HCT116 (cell line): Measurements from ENCODE around the gene DHX57. TPM values are rescaled to one million over a fixed set of nuclear protein-coding genes. Genes with fewer than 3 reads are reported as not detected.

Source experiments
- ATAC-seq: fragments of 200-7000 bp; cut with Tn5 transposase; 2 replicates; pipeline ENCODE4 v1.9.1; 2020; ENCODE audit warnings: mild to moderate bottlenecking, moderate library complexity
- BruUV-seq: library from RNA; stranded (reverse); fragments of 400-500 nt; replicated peaks from 2 replicates; lab custom pipeline; 2021; lab: Mats Ljungman, UMichigan
- CTCF ChIA-PET: fragments of 300-600 bp; sonication (Branson Sonifier 250); formaldehyde crosslinking; loops from one replicate; lab custom pipeline; 2021; ENCODE audit warnings: antibody characterized with exemption; lab: Charles Lee
- POLR2A ChIA-PET: fragments of 300-600, 350-600 bp; sonication (Branson Sonifier 250); formaldehyde crosslinking; loops from one replicate; lab custom pipeline; 2021; ENCODE audit warnings: antibody characterized with exemption; lab: Charles Lee
- RAD21 ChIA-PET, 2 experiments: fragments of 300-600 bp; sonication (Branson Sonifier 250); formaldehyde crosslinking; loops; one replicate each; lab custom pipeline; 2023; ENCODE audit warnings: low total read pairs in 2 of 2; ENCODE audit not compliant: uncharacterized antibody in 2 of 2, unreplicated experiment in 2 of 2, low non-redundant PET in 1 of 2; lab: Charles Lee
- DNase-seq: peaks from one replicate; pipeline ENCODE4 v3.0.0-alpha.2; 2010; ENCODE audit warnings: low read depth, low spot score
- H2AFZ ChIP-seq: fragments of 200-600 bp; shearing (Covaris generic), sonication (generic); 2 replicates; pipeline ENCODE4 v1.6.1; 2017; ENCODE audit warnings: low read depth, mixed run types, mixed read lengths, antibody characterized with exemption, low read length; ENCODE audit not compliant: poor library complexity, severe bottlenecking
- H3K27ac ChIP-seq: 2 replicates; pipeline ENCODE4 v1.5.1; 2012; ENCODE audit warnings: low read depth, low read length
- H3K27me3 ChIP-seq: fragments of 200-600 bp; sonication (generic); 2 replicates; pipeline ENCODE4 v1.6.1; 2016; ENCODE audit warnings: mixed run types, low read length, mixed read lengths; ENCODE audit not compliant: insufficient read depth
- H3K36me3 ChIP-seq, 2 experiments: fragments of 200-500 bp in 1 of 2; fragments of 200-600 bp in 1 of 2; sonication (Bioruptor generic) in 1 of 2; sonication (generic) in 1 of 2; 2 replicates each; pipeline versions ENCODE4 v1.5.1 to v1.6.1; 2014 to 2016; ENCODE audit warnings: low read length in 2 of 2, inconsistent platforms in 1 of 2, mixed read lengths in 1 of 2, mixed run types in 1 of 2; ENCODE audit not compliant: insufficient read depth in 2 of 2, control insufficient read depth in 1 of 2
- H3K4me1 ChIP-seq, 2 experiments: fragments of 200-600 bp in 1 of 2; sonication (generic) in 1 of 2; 2 replicates each; pipeline versions ENCODE4 v1.5.1 to v1.6.1; 2012 to 2017; ENCODE audit warnings: low read length in 2 of 2, inconsistent platforms in 1 of 2, mild to moderate bottlenecking in 1 of 2, mixed read lengths in 1 of 2, mixed run types in 1 of 2, moderate library complexity in 1 of 2; ENCODE audit not compliant: insufficient read depth in 2 of 2, control insufficient read depth in 1 of 2
- H3K4me2 ChIP-seq: fragments of 200-600 bp; sonication (generic); 2 replicates; pipeline ENCODE4 v1.6.1; 2017; ENCODE audit warnings: mixed run types, low read length, mixed read lengths
- H3K4me3 ChIP-seq, 2 experiments: fragments of 200-600 bp in 1 of 2; sonication (generic) in 1 of 2; replicated peaks in 1 of 2; 2 replicates each; pipeline ENCODE4 v1.5.1; 2011 to 2016; ENCODE audit warnings: low read length in 2 of 2, control low read depth in 1 of 2, low read depth in 1 of 2, mild to moderate bottlenecking in 1 of 2, mixed read lengths in 1 of 2, mixed run types in 1 of 2
- H3K79me2 ChIP-seq: fragments of 200-600 bp; sonication (generic); 2 replicates; pipeline ENCODE4 v1.6.1; 2017; ENCODE audit warnings: mild to moderate bottlenecking, mixed run types, low read length, moderate library complexity, mixed read lengths; ENCODE audit not compliant: insufficient read depth
- H3K9ac ChIP-seq: fragments of 200-600 bp; sonication (generic); 2 replicates; pipeline ENCODE4 v1.6.1; 2016; ENCODE audit warnings: low read length, mixed read lengths
- H3K9me2 ChIP-seq: fragments of 200-600 bp; sonication (generic), shearing (Covaris generic); 2 replicates; pipeline ENCODE4 v1.6.1; 2017; ENCODE audit warnings: mixed run types, mild to moderate bottlenecking, moderate library complexity; ENCODE audit not compliant: insufficient read depth
- H3K9me3 ChIP-seq, 2 experiments: fragments of 200-500 bp in 1 of 2; fragments of 200-600 bp in 1 of 2; sonication (Bioruptor generic) in 1 of 2; sonication (generic) in 1 of 2; 2 replicates each; pipeline ENCODE4 v1.6.1; 2014 to 2017; ENCODE audit warnings: low read length in 2 of 2, mixed read lengths in 2 of 2, inconsistent platforms in 1 of 2, low read depth in 1 of 2, mild to moderate bottlenecking in 1 of 2, mixed run types in 1 of 2, moderate library complexity in 1 of 2; ENCODE audit not compliant: control insufficient read depth in 1 of 2, insufficient read depth in 1 of 2
- H4K20me1 ChIP-seq: fragments of 200-600 bp; sonication (generic), shearing (Covaris generic); 2 replicates; pipeline ENCODE4 v1.6.1; 2017; ENCODE audit warnings: mixed run types, mild to moderate bottlenecking, moderate library complexity; ENCODE audit not compliant: insufficient read depth
- ATF3 ChIP-seq: IDR thresholded peaks from 2 replicates; pipeline ENCODE4 v1.6.1; 2012
- CBX3 ChIP-seq: IDR thresholded peaks from 2 replicates; pipeline ENCODE4 v1.6.1; 2012; ENCODE audit warnings: low read depth
- CEBPB ChIP-seq: IDR thresholded peaks from 2 replicates; pipeline ENCODE4 v1.6.1; 2012; ENCODE audit warnings: low read depth
- CTCF ChIP-seq, 3 experiments: fragments of 200-600 bp in 1 of 3; sonication (generic) in 1 of 3; IDR thresholded peaks in 2 of 3; conservative IDR thresholded peaks in 1 of 3; 2 replicates each; pipeline ENCODE4 v1.5.1; 2012 to 2017; ENCODE audit warnings: low read depth in 2 of 3, low read length in 2 of 3, antibody characterized with exemption in 1 of 3, borderline replicate concordance in 1 of 3, control low read depth in 1 of 3, mild to moderate bottlenecking in 1 of 3, mixed read lengths in 1 of 3, mixed run types in 1 of 3, moderate library complexity in 1 of 3; ENCODE audit not compliant: insufficient read depth in 1 of 3
- EGR1 ChIP-seq: IDR thresholded peaks from 2 replicates; pipeline ENCODE4 v1.6.1; 2012; ENCODE audit warnings: low read depth
- EZH2phosphoT487 ChIP-seq: fragments of 200-600 bp; IDR thresholded peaks from 2 replicates; pipeline ENCODE4 v1.6.1; 2018; ENCODE audit warnings: antibody characterized with exemption, borderline replicate concordance
- FOSL1 ChIP-seq: IDR thresholded peaks from 2 replicates; pipeline ENCODE4 v1.6.1; 2012; ENCODE audit warnings: low read depth
- MAX ChIP-seq: IDR thresholded peaks from 2 replicates; pipeline ENCODE4 v1.6.1; 2012
- TCF7L2 ChIP-seq: IDR thresholded peaks from 2 replicates; pipeline ENCODE4 v1.7.0; 2011; ENCODE audit warnings: borderline replicate concordance, inconsistent platforms; ENCODE audit not compliant: insufficient read depth, insufficient read length; ENCODE audit errors: extremely low read depth
- ZFX ChIP-seq: fragments of 450-650 bp; IDR thresholded peaks from 2 replicates; pipeline ENCODE4 v1.6.1; 2017
- ZNF274 ChIP-seq: fragments of 200-500 bp; sonication (Bioruptor generic); IDR thresholded peaks from 2 replicates; pipeline ENCODE4 v1.6.1; 2014; ENCODE audit warnings: mild to moderate bottlenecking, low read depth, low read length, inconsistent platforms
- intact Hi-C: fragments of 100-400 bp; cut with micrococcal nuclease; formaldehyde crosslinking; loops from 2 replicates; pipeline ENCODE4 v1.10.0; 2022
- total RNA-seq: library from RNA; stranded (reverse); gene quantifications from one replicate; pipeline ENCODE4 v1.2.1, GENCODE V29; 2021; ENCODE audit not compliant: unreplicated experiment
- TF ChIP-seq, protein P1 (sequence below): IDR thresholded peaks from 2 replicates; pipeline ENCODE4 v1.6.1; 2012; ENCODE audit warnings: low read depth

The DHX57 gene
- total RNA-seq, 1 experiment from 2014 or later, result 19.4 TPM

DNA sequence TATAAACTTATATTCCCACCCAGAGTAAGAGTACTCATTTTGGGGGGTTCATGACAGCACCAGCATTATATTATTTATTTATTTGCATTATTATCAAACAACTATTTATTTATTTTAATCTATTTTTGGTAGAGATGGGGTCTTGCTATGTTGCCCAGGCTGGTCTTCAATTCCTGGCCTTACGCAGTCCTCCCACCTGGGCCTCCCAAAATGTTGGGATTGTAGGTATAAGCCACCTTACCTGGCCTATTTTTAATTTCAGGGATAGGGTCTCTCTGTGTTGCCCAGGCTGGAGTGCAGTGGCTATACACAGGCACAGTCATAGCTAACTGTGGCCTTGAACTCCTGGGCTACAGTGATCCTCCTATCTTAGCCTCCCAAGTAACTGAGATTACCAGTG lies 67.1 kb downstream of the DHX57 start:
- CTCF ChIA-PET, result no interaction called here
- TF ChIP-seq FOSL1 (no peak), CTCF (IDR thresholded peaks at IDR 0.05 in 2 of 3, conservative IDR thresholded peaks at IDR 0.05 in 1 of 3; ENCODE audit: borderline replicate concordance in 1 of 3, insufficient read depth in 1 of 3, low read depth in 2 of 3, low read length in 2 of 3) (no peak), EZH2phosphoT487 (no peak), ZNF274 (no peak), EGR1 (no peak), MAX (no peak), ATF3 (no peak), TCF7L2 (no peak)
- H3K27ac ChIP-seq, result no peak overlapping the region
- no peaks in the 10 kb centered on the region for H3K27me3 ChIP-seq
- H3K9me3 ChIP-seq, result no peaks in the 10 kb centered on the region
- H3K4me1 ChIP-seq, result no peaks in the 10 kb centered on the region
- DNase-seq (no peak), ATAC-seq (no peak)
- no peaks in the 10 kb centered on the region for H3K79me2 ChIP-seq
- no peaks in the 10 kb centered on the region for H3K9me2 ChIP-seq
- no peak overlapping the region for H3K9ac ChIP-seq
- no TSS peak for BruUV-seq
- H3K4me3 ChIP-seq, result no peak overlapping the region
- H2AFZ ChIP-seq, result no peak overlapping the region
- intact Hi-C loops, result no loop called here
- RAD21 ChIA-PET, result no interaction called here
- no peak overlapping the region for H3K4me2 ChIP-seq
- H4K20me1 ChIP-seq, result no peaks in the 10 kb centered on the region
- peaks cover 0 to under 1% of the 10 kb centered on the region in 2 experiments; a peak in 2 of 4 replicates for H3K36me3 ChIP-seq
- POLR2A ChIA-PET, result no interaction called here

GRCh38 chr2:38806733-38807059 lies 69.0 kb downstream of the DHX57 start:
- ChIA-PET POLR2A (no interaction called here), RAD21 (no interaction called here), CTCF (no interaction called here)
- intact Hi-C loops, result no loop called here
- ATAC-seq, result no peak
- Histone ChIP-seq H3K4me1 (no peaks in the 10 kb centered on the region), H3K27ac (no peak overlapping the region), H3K4me2 (no peak overlapping the region), H3K9ac (no peak overlapping the region), H3K9me2 (no peaks in the 10 kb centered on the region), H4K20me1 (no peaks in the 10 kb centered on the region), H3K27me3 (no peaks in the 10 kb centered on the region), H3K79me2 (no peaks in the 10 kb centered on the region), H3K36me3 (no peaks in the 10 kb centered on the region), H3K9me3 (no peaks in the 10 kb centered on the region), H3K4me3 (no peak overlapping the region), H2AFZ (no peak overlapping the region)
- no TSS peak for BruUV-seq
- no peak for DNase-seq
- TF ChIP-seq CBX3 (no peak), ZFX (no peak), CEBPB (no peak), MAX (no peak), EZH2phosphoT487 (no peak)
- TF ChIP-seq, protein P1, sequence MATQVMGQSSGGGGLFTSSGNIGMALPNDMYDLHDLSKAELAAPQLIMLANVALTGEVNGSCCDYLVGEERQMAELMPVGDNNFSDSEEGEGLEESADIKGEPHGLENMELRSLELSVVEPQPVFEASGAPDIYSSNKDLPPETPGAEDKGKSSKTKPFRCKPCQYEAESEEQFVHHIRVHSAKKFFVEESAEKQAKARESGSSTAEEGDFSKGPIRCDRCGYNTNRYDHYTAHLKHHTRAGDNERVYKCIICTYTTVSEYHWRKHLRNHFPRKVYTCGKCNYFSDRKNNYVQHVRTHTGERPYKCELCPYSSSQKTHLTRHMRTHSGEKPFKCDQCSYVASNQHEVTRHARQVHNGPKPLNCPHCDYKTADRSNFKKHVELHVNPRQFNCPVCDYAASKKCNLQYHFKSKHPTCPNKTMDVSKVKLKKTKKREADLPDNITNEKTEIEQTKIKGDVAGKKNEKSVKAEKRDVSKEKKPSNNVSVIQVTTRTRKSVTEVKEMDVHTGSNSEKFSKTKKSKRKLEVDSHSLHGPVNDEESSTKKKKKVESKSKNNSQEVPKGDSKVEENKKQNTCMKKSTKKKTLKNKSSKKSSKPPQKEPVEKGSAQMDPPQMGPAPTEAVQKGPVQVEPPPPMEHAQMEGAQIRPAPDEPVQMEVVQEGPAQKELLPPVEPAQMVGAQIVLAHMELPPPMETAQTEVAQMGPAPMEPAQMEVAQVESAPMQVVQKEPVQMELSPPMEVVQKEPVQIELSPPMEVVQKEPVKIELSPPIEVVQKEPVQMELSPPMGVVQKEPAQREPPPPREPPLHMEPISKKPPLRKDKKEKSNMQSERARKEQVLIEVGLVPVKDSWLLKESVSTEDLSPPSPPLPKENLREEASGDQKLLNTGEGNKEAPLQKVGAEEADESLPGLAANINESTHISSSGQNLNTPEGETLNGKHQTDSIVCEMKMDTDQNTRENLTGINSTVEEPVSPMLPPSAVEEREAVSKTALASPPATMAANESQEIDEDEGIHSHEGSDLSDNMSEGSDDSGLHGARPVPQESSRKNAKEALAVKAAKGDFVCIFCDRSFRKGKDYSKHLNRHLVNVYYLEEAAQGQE, result no peak
